NT2/D1 (cell line): ENCODE measurements around the gene PSMD1.

ENCODE experiments used
- DNase-seq: peaks from one replicate; pipeline ENCODE4 v3.0.0-alpha.2; 2011; ENCODE audit warnings: low read depth, low spot score
- H3K27me3 ChIP-seq: 2 replicates; pipeline ENCODE4 v1.6.0; 2011; ENCODE audit warnings: mild to moderate bottlenecking; ENCODE audit not compliant: insufficient read length, insufficient read depth
- H3K36me3 ChIP-seq: 2 replicates; pipeline ENCODE4 v1.6.1; 2011; ENCODE audit warnings: mild to moderate bottlenecking, low read length, mixed read lengths; ENCODE audit not compliant: insufficient read depth, insufficient read length
- H3K4me1 ChIP-seq: 2 replicates; pipeline ENCODE4 v1.5.1; 2011; ENCODE audit not compliant: insufficient read depth, insufficient read length
- H3K4me3 ChIP-seq: 2 replicates; pipeline ENCODE4 v1.5.1; 2011; ENCODE audit warnings: low read depth; ENCODE audit not compliant: insufficient read length
- H3K9ac ChIP-seq: 2 replicates; pipeline ENCODE4 v1.6.0; 2011; ENCODE audit warnings: low read depth; ENCODE audit not compliant: insufficient read length
- H3K9me3 ChIP-seq: 2 replicates; pipeline ENCODE4 v1.5.1; 2011; ENCODE audit warnings: mild to moderate bottlenecking, low read length; ENCODE audit not compliant: insufficient read depth
- SUZ12 ChIP-seq: IDR thresholded peaks from 2 replicates; pipeline ENCODE4 v1.6.1; 2011; ENCODE audit not compliant: insufficient read length, insufficient read depth; ENCODE audit errors: extremely low read depth
- YY1 ChIP-seq: IDR thresholded peaks from 2 replicates; pipeline ENCODE4 v1.6.1; 2011; ENCODE audit not compliant: insufficient read length, insufficient read depth
- ZNF274 ChIP-seq: IDR thresholded peaks from 2 replicates; pipeline ENCODE4 v1.6.1; 2011; ENCODE audit warnings: mild to moderate bottlenecking, low read depth, low read length

Gene PSMD1

GRCh38 chr2:231056453-231057416, at the start of gene PSMD1:
TSS of gene PSMD1 (plus strand) at chr2:231056867. CDS start at chr2:231057026, 159 bp downstream.
- DNase-seq, result peak; percentile 95
- peak; percentile 87 for TF ChIP-seq YY1
- no peak for TF ChIP-seq ZNF274
- H3K9me3 ChIP-seq, result no peaks in the 10 kb centered on the region
- H3K36me3 ChIP-seq, result peaks cover 14% of the 10 kb centered on the region
- H3K4me3 ChIP-seq, result peak within 1 kb of the TSS; percentile 94
- H3K9ac ChIP-seq, result peak within 1 kb of the TSS; percentile 94
- H3K27me3 ChIP-seq, result peaks cover 21% of the 10 kb centered on the region
- peaks cover 6% of the 10 kb centered on the region for H3K4me1 ChIP-seq

- Histone ChIP-seq H3K9me3 (no peaks in the 10 kb centered on the region), H3K36me3 (no peaks in the 10 kb centered on the region), H3K4me3 (no peak overlapping the region), H3K27me3 (no peaks in the 10 kb centered on the region), H3K4me1 (peaks cover 6% of the 10 kb centered on the region), H3K9ac (no peak overlapping the region)
- TF ChIP-seq YY1 (no peak), SUZ12 (no peak), ZNF274 (no peak)
- DNase-seq, result no peak
These were observed 49.2 kb upstream of the PSMD1 start for GRCh38 chr2:231007286-231008098.

- H3K9me3 ChIP-seq, result no peaks in the 10 kb centered on the region
These were observed 48.5 kb upstream of the PSMD1 start for GRCh38 chr2:231008131-231008530.

GRCh38 chr2:231009236-231009919, 47.3 kb upstream of the PSMD1 start:
- H3K27me3 ChIP-seq, result no peaks in the 10 kb centered on the region
- no peaks in the 10 kb centered on the region for H3K9me3 ChIP-seq
- no peak for TF ChIP-seq ZNF274
- TF ChIP-seq YY1, result no peak
- no peak for TF ChIP-seq SUZ12
- DNase-seq, result no peak
- peaks cover 6% of the 10 kb centered on the region for H3K4me1 ChIP-seq
- H3K4me3 ChIP-seq, result no peak overlapping the region
- no peaks in the 10 kb centered on the region for H3K36me3 ChIP-seq
- no peak overlapping the region for H3K9ac ChIP-seq

More at GRCh38 chr2:231008131-231008530, 48.5 kb upstream of the PSMD1 start:
- no peak for TF ChIP-seq SUZ12
- TF ChIP-seq YY1, result no peak
- no peak for TF ChIP-seq ZNF274
- no peak overlapping the region for H3K4me3 ChIP-seq
- H3K4me1 ChIP-seq, result peaks cover 6% of the 10 kb centered on the region
- H3K36me3 ChIP-seq, result no peaks in the 10 kb centered on the region
- H3K27me3 ChIP-seq, result no peaks in the 10 kb centered on the region
- DNase-seq, result no peak
- no peak overlapping the region for H3K9ac ChIP-seq

- DNase-seq, result no peak
- H3K9ac ChIP-seq, result no peak overlapping the region
- H3K4me3 ChIP-seq, result no peak overlapping the region
These were observed 46.4 kb upstream of the PSMD1 start for GRCh38 chr2:231010201-231010730.

GRCh38 chr2:231011526-231011925, 45.1 kb upstream of the PSMD1 start:
- no peaks in the 10 kb centered on the region for H3K27me3 ChIP-seq
- H3K36me3 ChIP-seq, result no peaks in the 10 kb centered on the region
- no peak overlapping the region for H3K4me3 ChIP-seq
- TF ChIP-seq ZNF274 (no peak), SUZ12 (no peak), YY1 (no peak)
- DNase-seq, result no peak
- H3K9me3 ChIP-seq, result no peaks in the 10 kb centered on the region
- peaks cover 17% of the 10 kb centered on the region for H3K4me1 ChIP-seq
- H3K9ac ChIP-seq, result no peak overlapping the region

More at GRCh38 chr2:231010201-231010730, 46.4 kb upstream of the PSMD1 start:
- Histone ChIP-seq H3K4me1 (peaks cover 14% of the 10 kb centered on the region), H3K27me3 (no peaks in the 10 kb centered on the region), H3K36me3 (no peaks in the 10 kb centered on the region), H3K9me3 (no peaks in the 10 kb centered on the region)
- no peak for TF ChIP-seq SUZ12
- no peak for TF ChIP-seq ZNF274
- TF ChIP-seq YY1, result no peak
